Esophagus muscularis mucosa (tissue), 4 donors: ENCODE results near the gene SCRG1.

Experiments
- EP300 ChIP-seq: sonication (generic); formaldehyde crosslinking; IDR thresholded peaks from one replicate; pipeline ENCODE4 v1.6.1; 2017; ENCODE audit warnings: antibody characterized with exemption
- POLR2A ChIP-seq: fragments of 450-650 bp; IDR thresholded peaks from one replicate; pipeline ENCODE4 v1.6.1; 2017; ENCODE audit warnings: antibody characterized with exemption, moderate library complexity, mild to moderate bottlenecking, low read depth
- POLR2AphosphoS5 ChIP-seq, 2 donors: sonication (generic); formaldehyde crosslinking; IDR thresholded peaks; one replicate each; pipeline ENCODE4 v1.6.1; 2017; ENCODE audit warnings: antibody characterized with exemption in 2 of 2
- TF ChIP-seq, protein P1 (sequence below), 3 experiments: fragments of 200-600 bp in 2 of 3; fragments of 450-650 bp in 1 of 3; sonication (generic) in 2 of 3; IDR thresholded peaks; one replicate each; pipeline ENCODE4 v1.5.1; 2017 to 2019; ENCODE audit warnings: antibody characterized with exemption in 3 of 3, mild to moderate bottlenecking in 2 of 3, moderate library complexity in 1 of 3

DNA sequence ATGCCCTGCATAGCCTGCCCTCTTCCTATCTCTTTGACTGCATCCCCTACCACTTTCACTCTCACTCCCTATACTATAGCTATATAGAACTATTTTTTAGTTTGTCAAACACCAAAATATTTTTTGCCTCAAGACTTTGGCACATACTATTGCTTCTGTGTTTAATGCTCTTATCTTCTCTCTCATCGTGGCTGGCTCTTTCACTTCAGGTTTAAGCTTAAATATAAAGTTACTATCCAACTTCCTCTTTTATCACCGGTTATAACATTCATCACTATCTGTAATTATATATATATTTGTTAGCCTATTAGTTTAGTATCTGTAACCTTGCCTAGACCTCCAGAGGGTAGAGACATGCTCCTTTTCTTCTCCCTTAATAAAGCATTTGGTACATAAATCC is 53.3 kb downstream of the SCRG1 start:
- TF ChIP-seq, protein P1, sequence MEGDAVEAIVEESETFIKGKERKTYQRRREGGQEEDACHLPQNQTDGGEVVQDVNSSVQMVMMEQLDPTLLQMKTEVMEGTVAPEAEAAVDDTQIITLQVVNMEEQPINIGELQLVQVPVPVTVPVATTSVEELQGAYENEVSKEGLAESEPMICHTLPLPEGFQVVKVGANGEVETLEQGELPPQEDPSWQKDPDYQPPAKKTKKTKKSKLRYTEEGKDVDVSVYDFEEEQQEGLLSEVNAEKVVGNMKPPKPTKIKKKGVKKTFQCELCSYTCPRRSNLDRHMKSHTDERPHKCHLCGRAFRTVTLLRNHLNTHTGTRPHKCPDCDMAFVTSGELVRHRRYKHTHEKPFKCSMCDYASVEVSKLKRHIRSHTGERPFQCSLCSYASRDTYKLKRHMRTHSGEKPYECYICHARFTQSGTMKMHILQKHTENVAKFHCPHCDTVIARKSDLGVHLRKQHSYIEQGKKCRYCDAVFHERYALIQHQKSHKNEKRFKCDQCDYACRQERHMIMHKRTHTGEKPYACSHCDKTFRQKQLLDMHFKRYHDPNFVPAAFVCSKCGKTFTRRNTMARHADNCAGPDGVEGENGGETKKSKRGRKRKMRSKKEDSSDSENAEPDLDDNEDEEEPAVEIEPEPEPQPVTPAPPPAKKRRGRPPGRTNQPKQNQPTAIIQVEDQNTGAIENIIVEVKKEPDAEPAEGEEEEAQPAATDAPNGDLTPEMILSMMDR (IDR thresholded peaks at IDR 0.05): no peak
- TF ChIP-seq POLR2A (no peak), POLR2AphosphoS5 (IDR thresholded peaks at IDR 0.05) (no peak), EP300 (no peak)
